ENCODE measurements around the gene TGM2. TPM values are rescaled to one million over a fixed set of nuclear protein-coding genes. Genes with fewer than 3 reads are reported as not detected.

TGM2 gene
- total RNA-seq, 1 experiment from 2014 or later: 1.5 TPM

DNA sequence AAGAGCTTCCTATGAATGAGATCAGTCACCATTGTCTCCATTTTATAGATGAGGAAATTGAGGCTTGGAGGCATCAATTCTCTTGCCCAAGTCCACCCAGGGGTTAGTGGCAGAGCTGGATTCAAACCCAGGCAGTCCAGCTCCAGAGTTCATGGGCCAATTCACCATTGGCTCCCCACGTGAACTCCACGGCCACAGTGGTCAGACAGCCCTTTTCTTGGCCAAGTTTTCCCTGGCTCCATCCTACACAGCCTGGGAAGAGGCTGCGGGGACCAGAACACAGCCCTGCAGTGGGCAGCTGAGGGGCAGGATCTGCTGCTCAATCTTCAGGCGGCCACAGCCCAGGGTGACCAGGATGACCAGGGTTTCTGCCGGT, 20.5 kb downstream of the TGM2 start:
- H3K4me3 Mint-ChIP-seq (ENCODE audit: unreplicated experiment): peak overlapping the region; percentile 40
- BruUV-seq (replicated peaks): no TSS peak
- POLR2A ChIA-PET: interaction anchor here (0.6 to 3.3 kb wide), 14 partner anchors 8 to 100 kb away, joined by 3 to 20 read pairs (median 5); partner anchors contain the start of gene TGM2

DNA sequence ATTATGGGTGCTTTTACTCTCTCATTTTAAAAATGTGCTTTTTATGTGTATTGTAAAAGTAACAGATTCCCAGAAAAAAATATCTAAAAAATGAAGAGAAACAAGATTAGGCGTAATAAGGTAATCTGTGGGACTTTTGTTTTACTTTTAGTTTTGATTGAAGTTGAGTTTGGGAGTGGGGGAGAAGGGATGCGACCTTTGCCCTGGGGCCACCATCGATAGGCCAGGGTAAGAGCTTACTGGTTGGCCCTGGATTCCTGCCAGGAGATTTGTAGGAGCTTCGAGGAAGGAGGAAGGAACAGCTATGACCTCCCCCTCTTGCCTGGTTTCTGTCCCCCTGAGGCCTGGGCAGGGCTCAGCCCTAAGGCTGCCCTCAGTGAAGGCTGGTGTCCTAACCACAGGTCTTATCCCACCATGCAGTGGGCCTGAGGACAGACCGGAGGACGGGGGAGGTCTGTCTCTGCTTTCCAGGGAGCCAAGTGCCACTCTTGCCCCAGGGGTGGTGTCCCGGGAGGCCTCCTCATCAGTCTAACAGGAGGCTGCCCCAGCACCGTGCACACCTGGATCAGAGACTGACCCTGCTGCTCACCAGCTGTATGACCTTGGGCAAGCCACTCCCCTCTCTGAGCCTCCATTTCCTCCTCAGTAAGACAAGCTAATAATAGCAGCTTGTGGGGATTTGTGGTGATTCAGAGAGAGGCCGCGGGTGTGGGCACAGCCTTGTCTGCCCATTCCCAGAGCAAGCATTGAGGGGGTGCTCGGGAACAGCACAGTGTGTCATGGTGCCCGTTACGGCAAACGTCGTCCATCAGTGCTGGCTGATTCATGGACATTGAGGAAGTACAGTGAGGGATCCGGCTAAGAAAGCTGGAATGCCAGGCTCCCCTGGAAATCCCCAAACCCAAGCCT, 21.2 kb downstream of the TGM2 start:
- Mint-ChIP-seq H3K27me3 (ENCODE audit: insufficient read depth, unreplicated experiment) (no peaks in the 10 kb centered on the region), H3K27ac (ENCODE audit: low read depth, unreplicated experiment) (peak overlapping the region; percentile 95), H3K4me3 (ENCODE audit: unreplicated experiment) (peak overlapping the region; percentile 40), H3K36me3 (ENCODE audit: insufficient read depth, unreplicated experiment) (no peaks in the 10 kb centered on the region), H3K4me1 (ENCODE audit: insufficient read depth, unreplicated experiment) (peaks cover 38% of the 10 kb centered on the region), H3K9me3 (ENCODE audit: unreplicated experiment) (no peaks in the 10 kb centered on the region)
- ChIA-PET CTCF (interaction anchor here (0.7 to 3.8 kb wide), 9 partner anchors 12 to 78 kb away, joined by 3 to 19 read pairs (median 4); no protein-coding TSS in a partner anchor), POLR2A (interaction anchor here (0.6 to 3.3 kb wide), 23 partner anchors 8 to 99 kb away, joined by 3 to 20 read pairs (median 4); partner anchors contain the start of gene TGM2)
- DNase-seq (ENCODE audit: unreplicated experiment): peak; percentile 97
- no TSS peak for BruUV-seq (replicated peaks)
- TF ChIP-seq, protein P1, sequence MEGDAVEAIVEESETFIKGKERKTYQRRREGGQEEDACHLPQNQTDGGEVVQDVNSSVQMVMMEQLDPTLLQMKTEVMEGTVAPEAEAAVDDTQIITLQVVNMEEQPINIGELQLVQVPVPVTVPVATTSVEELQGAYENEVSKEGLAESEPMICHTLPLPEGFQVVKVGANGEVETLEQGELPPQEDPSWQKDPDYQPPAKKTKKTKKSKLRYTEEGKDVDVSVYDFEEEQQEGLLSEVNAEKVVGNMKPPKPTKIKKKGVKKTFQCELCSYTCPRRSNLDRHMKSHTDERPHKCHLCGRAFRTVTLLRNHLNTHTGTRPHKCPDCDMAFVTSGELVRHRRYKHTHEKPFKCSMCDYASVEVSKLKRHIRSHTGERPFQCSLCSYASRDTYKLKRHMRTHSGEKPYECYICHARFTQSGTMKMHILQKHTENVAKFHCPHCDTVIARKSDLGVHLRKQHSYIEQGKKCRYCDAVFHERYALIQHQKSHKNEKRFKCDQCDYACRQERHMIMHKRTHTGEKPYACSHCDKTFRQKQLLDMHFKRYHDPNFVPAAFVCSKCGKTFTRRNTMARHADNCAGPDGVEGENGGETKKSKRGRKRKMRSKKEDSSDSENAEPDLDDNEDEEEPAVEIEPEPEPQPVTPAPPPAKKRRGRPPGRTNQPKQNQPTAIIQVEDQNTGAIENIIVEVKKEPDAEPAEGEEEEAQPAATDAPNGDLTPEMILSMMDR (IDR thresholded peaks at IDR 0.05; ENCODE audit: unreplicated experiment): no peak
- intact Hi-C loops (cut with micrococcal nuclease): loop anchor here (2.0 kb wide), 1 partner anchor 25 kb away; no protein-coding TSS in a partner anchor

More for the DNA sequence above, 20.5 kb downstream of the TGM2 start:
- CTCF ChIA-PET: interaction anchor here (0.7 to 3.8 kb wide), 8 partner anchors 13 to 77 kb away, joined by 3 to 19 read pairs (median 4); no protein-coding TSS in a partner anchor
- Mint-ChIP-seq H3K27ac (ENCODE audit: low read depth, unreplicated experiment) (peak overlapping the region; percentile 95), H3K4me1 (ENCODE audit: insufficient read depth, unreplicated experiment) (peaks cover 31% of the 10 kb centered on the region), H3K9me3 (ENCODE audit: unreplicated experiment) (no peaks in the 10 kb centered on the region), H3K36me3 (ENCODE audit: insufficient read depth, unreplicated experiment) (no peaks in the 10 kb centered on the region), H3K27me3 (ENCODE audit: insufficient read depth, unreplicated experiment) (no peaks in the 10 kb centered on the region)
- no peak for DNase-seq (ENCODE audit: unreplicated experiment)
- intact Hi-C loops (cut with micrococcal nuclease): loop anchor here (2.0 kb wide), 1 partner anchor 24 kb away; no protein-coding TSS in a partner anchor
- TF ChIP-seq, protein P1 (IDR thresholded peaks at IDR 0.05; ENCODE audit: unreplicated experiment): no peak

DNA sequence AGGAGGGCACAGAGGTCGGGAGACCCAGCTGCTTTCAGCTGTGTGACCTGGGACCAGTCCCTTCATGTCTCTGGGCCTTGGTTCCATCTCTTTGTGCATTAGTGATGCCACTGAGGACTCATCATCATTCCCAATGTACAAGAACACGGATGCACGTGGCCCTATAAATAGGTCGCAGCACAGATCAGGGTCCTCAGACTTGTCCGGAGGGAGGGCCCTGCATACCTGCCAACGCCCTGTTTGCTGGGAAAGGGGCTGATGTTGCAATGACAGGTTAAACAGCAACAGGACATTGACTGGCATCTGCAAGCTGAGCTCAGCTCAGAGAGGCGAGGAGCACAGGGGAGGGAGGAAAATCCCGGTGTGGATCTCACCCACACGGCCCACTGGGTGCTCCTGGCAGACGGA, 21.8 kb downstream of the TGM2 start:
- H3K4me3 Mint-ChIP-seq (ENCODE audit: unreplicated experiment): peak overlapping the region; percentile 40
- H3K27ac Mint-ChIP-seq (ENCODE audit: low read depth, unreplicated experiment): peak overlapping the region; percentile 95
- no TSS peak for BruUV-seq (replicated peaks)
- H3K4me1 Mint-ChIP-seq (ENCODE audit: insufficient read depth, unreplicated experiment): peaks cover 38% of the 10 kb centered on the region
- TF ChIP-seq, protein P1 (IDR thresholded peaks at IDR 0.05; ENCODE audit: unreplicated experiment): no peak
- no peaks in the 10 kb centered on the region for H3K9me3 Mint-ChIP-seq (ENCODE audit: unreplicated experiment)
- ChIA-PET CTCF (interaction anchor here (0.6 to 3.8 kb wide), 6 partner anchors 18 to 1560 kb away, joined by 4 to 19 read pairs (median 4); no protein-coding TSS in a partner anchor), POLR2A (interaction anchor here (0.7 to 3.3 kb wide), 15 partner anchors 9 to 90 kb away, joined by 3 to 20 read pairs (median 4); no protein-coding TSS in a partner anchor)
- intact Hi-C loops (cut with micrococcal nuclease): no loop called here
- DNase-seq (ENCODE audit: unreplicated experiment): peak; percentile 97
- no peaks in the 10 kb centered on the region for H3K27me3 Mint-ChIP-seq (ENCODE audit: insufficient read depth, unreplicated experiment)
- no peaks in the 10 kb centered on the region for H3K36me3 Mint-ChIP-seq (ENCODE audit: insufficient read depth, unreplicated experiment)

Data from MCF 10A (cell line).